KMS-11 (cell line): ENCODE measurements around the gene SLC66A2.
"Not testable (repeated sequence)": the region's sequence is repeated elsewhere in the genome, so short reads cannot be mapped to it uniquely, and the experiment has no call there.

Experiments used
- H2AFZ ChIP-seq: fragments of 200-600 bp; sonication (generic); 2 replicates; pipeline ENCODE4 v1.6.1; 2016; ENCODE audit warnings: antibody characterized with exemption, mixed run types, low read depth
- H3K27ac ChIP-seq: fragments of 200-600 bp; sonication (generic); 2 replicates; pipeline ENCODE4 v1.6.1; 2016; ENCODE audit warnings: mild to moderate bottlenecking, mixed run types
- H3K27me3 ChIP-seq: fragments of 200-600 bp; sonication (generic); 2 replicates; pipeline ENCODE4 v1.6.1; 2017; ENCODE audit warnings: mild to moderate bottlenecking, low read depth, mixed run types, moderate library complexity; ENCODE audit not compliant: insufficient read depth
- H3K36me3 ChIP-seq: fragments of 200-600 bp; sonication (generic); 2 replicates; pipeline ENCODE4 v1.6.1; 2017; ENCODE audit warnings: mild to moderate bottlenecking, mixed run types; ENCODE audit not compliant: insufficient read depth
- H3K4me1 ChIP-seq: fragments of 200-600 bp; sonication (generic); 2 replicates; pipeline ENCODE4 v1.6.1; 2016; ENCODE audit warnings: mild to moderate bottlenecking, low read depth, mixed run types; ENCODE audit not compliant: poor library complexity, severe bottlenecking
- H3K4me2 ChIP-seq: fragments of 200-600 bp; sonication (generic); 2 replicates; pipeline ENCODE4 v1.7.0; 2016; ENCODE audit warnings: mild to moderate bottlenecking, mixed run types
- H3K4me3 ChIP-seq: fragments of 200-600 bp; sonication (generic); IDR thresholded peaks from 2 replicates; pipeline ENCODE4 v1.6.1; 2017; ENCODE audit warnings: low read depth, low read length, mixed read lengths; ENCODE audit not compliant: insufficient read depth
- H3K79me2 ChIP-seq: fragments of 200-600 bp; sonication (generic); 2 replicates; pipeline ENCODE4 v1.6.1; 2016; ENCODE audit warnings: low read depth, mixed run types; ENCODE audit not compliant: insufficient read depth
- H3K9ac ChIP-seq: fragments of 200-600 bp; sonication (generic); 2 replicates; pipeline ENCODE4 v1.6.1; 2016; ENCODE audit warnings: mild to moderate bottlenecking, mixed run types
- H4K20me1 ChIP-seq: fragments of 200-600 bp; sonication (generic); 2 replicates; pipeline ENCODE4 v1.6.1; 2016; ENCODE audit warnings: mild to moderate bottlenecking, mixed run types; ENCODE audit not compliant: insufficient read depth
- TF ChIP-seq, protein P1 (sequence below): fragments of 200-600 bp; sonication (generic); conservative IDR thresholded peaks from 2 replicates; pipeline ENCODE4 v1.6.1; 2017; ENCODE audit warnings: low read depth, mild to moderate bottlenecking, antibody characterized with exemption, low read length, moderate library complexity, mixed read lengths

Gene SLC66A2

DNA sequence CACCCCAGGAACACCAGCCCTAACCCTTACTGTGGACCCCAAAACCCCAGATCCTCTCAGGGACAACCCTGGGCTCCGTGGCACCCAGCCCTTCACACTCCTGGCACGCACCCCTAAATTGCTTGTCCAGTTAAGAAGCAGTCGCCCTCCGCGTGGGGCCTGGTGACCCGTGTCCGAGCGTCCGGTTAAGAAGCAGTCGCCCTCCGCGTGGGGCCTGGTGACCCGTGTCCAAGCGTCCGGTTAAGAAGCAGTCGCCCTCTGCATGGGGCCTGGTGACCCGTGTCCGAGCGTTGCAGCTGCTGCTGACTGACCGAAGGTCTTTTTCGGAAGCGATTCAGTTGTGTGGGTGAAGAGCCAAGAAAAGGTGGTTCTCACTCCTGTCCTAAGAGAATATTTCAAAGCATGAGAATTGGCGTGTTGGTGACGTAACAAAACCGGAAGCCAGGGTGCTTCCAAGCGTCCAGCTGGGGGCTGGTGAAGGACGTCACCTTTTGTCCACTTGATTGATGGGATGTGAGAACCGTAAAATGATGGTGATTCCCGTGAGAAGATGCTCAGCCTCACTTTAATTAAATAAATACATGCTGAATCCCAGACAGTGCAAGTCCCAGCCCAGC is 83.2 kb downstream of the SLC66A2 start:
- TF ChIP-seq, protein P1, sequence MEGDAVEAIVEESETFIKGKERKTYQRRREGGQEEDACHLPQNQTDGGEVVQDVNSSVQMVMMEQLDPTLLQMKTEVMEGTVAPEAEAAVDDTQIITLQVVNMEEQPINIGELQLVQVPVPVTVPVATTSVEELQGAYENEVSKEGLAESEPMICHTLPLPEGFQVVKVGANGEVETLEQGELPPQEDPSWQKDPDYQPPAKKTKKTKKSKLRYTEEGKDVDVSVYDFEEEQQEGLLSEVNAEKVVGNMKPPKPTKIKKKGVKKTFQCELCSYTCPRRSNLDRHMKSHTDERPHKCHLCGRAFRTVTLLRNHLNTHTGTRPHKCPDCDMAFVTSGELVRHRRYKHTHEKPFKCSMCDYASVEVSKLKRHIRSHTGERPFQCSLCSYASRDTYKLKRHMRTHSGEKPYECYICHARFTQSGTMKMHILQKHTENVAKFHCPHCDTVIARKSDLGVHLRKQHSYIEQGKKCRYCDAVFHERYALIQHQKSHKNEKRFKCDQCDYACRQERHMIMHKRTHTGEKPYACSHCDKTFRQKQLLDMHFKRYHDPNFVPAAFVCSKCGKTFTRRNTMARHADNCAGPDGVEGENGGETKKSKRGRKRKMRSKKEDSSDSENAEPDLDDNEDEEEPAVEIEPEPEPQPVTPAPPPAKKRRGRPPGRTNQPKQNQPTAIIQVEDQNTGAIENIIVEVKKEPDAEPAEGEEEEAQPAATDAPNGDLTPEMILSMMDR, result no peak

DNA sequence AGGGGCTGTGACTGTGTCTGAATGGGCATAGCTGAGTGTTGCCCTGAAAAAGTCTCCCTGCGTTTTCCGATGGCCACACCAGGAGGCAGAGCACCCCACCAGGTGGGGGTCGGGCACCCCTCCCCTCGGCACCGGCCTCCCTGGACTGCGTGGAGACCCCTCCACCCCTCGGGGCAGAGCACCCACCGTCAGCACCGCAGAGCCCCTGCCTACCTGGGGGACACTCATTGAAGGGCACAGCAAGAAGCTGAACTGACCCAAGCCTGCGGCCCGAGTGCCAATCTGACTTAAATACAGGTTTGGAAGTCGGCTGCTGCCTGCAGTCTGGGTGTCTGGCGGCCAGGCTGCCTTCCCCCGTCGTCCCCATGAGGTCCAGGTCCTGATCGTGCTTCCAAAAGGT is 83.8 kb downstream of the SLC66A2 start:
- TF ChIP-seq, protein P1, result no peak
- Histone ChIP-seq H3K36me3 (no peaks in the 10 kb centered on the region), H3K27me3 (peaks cover 17% of the 10 kb centered on the region; the same call in 1 of the 2 replicates), H3K4me3 (no peak overlapping the region), H4K20me1 (no peaks in the 10 kb centered on the region), H3K4me1 (no peaks in the 10 kb centered on the region), H3K79me2 (no peaks in the 10 kb centered on the region), H3K4me2 (no peak overlapping the region), H2AFZ (no peak overlapping the region), H3K9ac (no peak overlapping the region), H3K27ac (no peak overlapping the region)

More for the DNA sequence above, 83.2 kb downstream of the SLC66A2 start:
- Histone ChIP-seq H3K27ac (no peak overlapping the region), H3K4me1 (no peaks in the 10 kb centered on the region), H3K36me3 (no peaks in the 10 kb centered on the region), H3K79me2 (no peaks in the 10 kb centered on the region), H2AFZ (no peak overlapping the region), H3K4me3 (no peak overlapping the region), H3K4me2 (no peak overlapping the region), H4K20me1 (no peaks in the 10 kb centered on the region), H3K9ac (no peak overlapping the region), H3K27me3 (peaks cover 17% of the 10 kb centered on the region; the same call in 1 of the 2 replicates)

DNA sequence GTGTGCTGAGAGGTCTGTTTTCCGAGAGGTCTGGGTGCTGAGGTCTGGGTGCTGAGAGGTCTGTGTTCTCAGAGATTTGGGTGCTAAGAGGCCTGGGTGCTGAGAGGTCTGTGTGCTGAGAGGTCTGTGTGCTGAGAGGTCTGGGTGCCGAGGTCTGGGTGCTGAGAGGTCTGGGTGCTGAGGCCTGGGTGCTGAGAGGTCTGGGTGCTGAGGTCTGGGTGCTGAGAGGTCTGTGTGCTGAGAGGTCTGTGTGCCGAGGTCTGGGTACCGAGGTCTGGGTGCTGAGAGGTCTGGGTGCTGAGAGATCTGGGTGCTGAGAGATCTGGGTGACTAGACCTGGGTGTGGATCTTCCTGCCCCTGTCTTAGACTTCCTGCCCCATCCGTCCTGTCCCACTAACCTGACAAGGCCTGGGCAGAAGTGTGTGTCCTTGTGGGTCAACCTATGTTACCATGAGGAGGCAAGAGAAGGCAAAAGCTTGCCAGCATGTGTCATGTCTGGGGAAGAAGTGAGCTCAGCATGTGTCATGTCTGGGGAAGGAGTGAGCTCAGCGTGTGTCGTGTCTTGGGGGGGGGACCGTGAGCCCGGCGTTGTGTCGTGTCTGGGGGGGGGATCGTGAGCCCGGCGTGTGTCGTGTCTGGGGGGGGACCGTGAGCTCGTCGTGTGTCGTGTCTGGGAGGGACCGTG is 84.4 kb downstream of the SLC66A2 start:
- TF ChIP-seq, protein P1, result no peak
- H3K27ac ChIP-seq, result no peak overlapping the region
- H2AFZ ChIP-seq, result no peak overlapping the region
- no peak overlapping the region for H3K4me2 ChIP-seq
- no peaks in the 10 kb centered on the region for H3K36me3 ChIP-seq
- no peaks in the 10 kb centered on the region for H3K4me1 ChIP-seq
- H4K20me1 ChIP-seq, result no peaks in the 10 kb centered on the region
- no peak overlapping the region for H3K4me3 ChIP-seq
- H3K27me3 ChIP-seq, result peaks cover 17% of the 10 kb centered on the region; the same call in 1 of the 2 replicates
- no peak overlapping the region for H3K9ac ChIP-seq
- no peaks in the 10 kb centered on the region for H3K79me2 ChIP-seq

DNA sequence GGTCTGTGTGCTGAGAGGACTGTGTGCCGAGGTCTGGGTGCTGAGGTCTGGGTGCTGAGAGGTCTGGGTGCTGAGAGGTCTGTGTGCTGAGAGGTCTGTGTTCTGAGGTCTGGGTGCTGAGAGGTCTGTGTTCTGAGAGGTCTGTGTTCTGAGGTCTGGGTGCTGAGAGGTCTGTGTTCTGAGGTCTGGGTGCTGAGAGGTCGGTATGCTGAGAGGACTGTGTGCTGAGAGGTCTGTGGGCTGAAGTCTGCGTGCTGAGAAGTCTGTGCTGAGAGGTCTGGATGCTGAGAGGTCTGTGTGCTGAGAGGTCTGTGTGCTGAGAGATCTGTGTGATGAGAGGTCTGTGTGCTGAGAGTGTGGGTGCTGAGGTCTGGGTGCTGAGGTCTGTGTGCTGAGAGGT is 85.5 kb downstream of the SLC66A2 start:
- H3K27me3 ChIP-seq, result peaks cover 17% of the 10 kb centered on the region; the same call in 1 of the 2 replicates
- not testable (repeated sequence) for H3K79me2 ChIP-seq, H3K4me1 ChIP-seq, H3K4me3 ChIP-seq, H3K36me3 ChIP-seq, H3K9ac ChIP-seq, H4K20me1 ChIP-seq, H2AFZ ChIP-seq, H3K4me2 ChIP-seq, H3K27ac ChIP-seq

DNA sequence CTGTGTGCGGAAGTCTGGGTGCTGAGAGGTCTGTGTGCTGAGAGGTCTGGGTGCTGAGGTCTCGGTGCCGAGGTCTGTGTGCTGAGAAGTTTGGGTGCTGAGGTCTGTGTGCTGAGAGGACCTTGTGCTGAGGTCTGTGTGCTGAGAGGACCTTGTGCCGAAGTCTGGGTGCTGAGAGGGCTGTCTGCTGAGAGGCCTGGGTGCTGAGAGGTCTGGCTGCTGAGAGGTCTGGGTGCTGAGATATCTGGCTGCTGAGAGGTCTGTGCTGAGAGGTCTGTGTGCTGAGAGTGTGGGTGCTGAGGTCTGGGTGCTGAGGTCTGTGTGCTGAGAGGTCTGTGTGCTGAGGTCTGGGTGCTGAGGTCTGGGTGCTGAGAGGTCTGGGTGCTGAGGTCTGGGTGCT is 86.5 kb downstream of the SLC66A2 start:
- H3K79me2 ChIP-seq, H3K4me1 ChIP-seq: not testable (repeated sequence)
- H3K27me3 ChIP-seq, result peaks cover 12% of the 10 kb centered on the region; the same call in 1 of the 2 replicates

More for the DNA sequence above, 86.5 kb downstream of the SLC66A2 start:
- not testable (repeated sequence) for H3K9ac ChIP-seq, H3K36me3 ChIP-seq, H3K27ac ChIP-seq, H3K4me2 ChIP-seq, H3K4me3 ChIP-seq, H2AFZ ChIP-seq, H4K20me1 ChIP-seq
